HepG2 (cell line): ENCODE results near the gene SIGLEC9. TPM values are rescaled to one million over a fixed set of nuclear protein-coding genes. Genes with fewer than 3 reads are reported as not detected.

Experiments used
- ATAC-seq: fragments of 200-7000 bp; cut with Tn5 transposase; 3 replicates; pipeline ENCODE4 v1.9.1; 2020; ENCODE audit warnings: mild to moderate bottlenecking, moderate library complexity
- BruUV-seq: library from RNA; stranded (reverse); fragments of 400-500 nt; replicated peaks from 2 replicates; lab custom pipeline; 2021; lab: Mats Ljungman, UMichigan
- CTCF ChIA-PET: fragments of 300-600 bp; formaldehyde crosslinking; extraction: SDS; loops from one replicate; lab custom pipeline; 2021; ENCODE audit warnings: low total read pairs, inconsistent platforms, low intra/inter-chr PET ratio; lab: Yijun Ruan, JAX
- POLR2A ChIA-PET: fragments of 350-600 bp; sonication (Branson Sonifier 250); formaldehyde crosslinking; loops from one replicate; lab custom pipeline; 2020; ENCODE audit warnings: antibody characterized with exemption, inconsistent platforms; lab: Yijun Ruan, JAX
- DNase-seq: peaks from one replicate; pipeline ENCODE4 v3.0.0-alpha.2; 2015; ENCODE audit warnings: low spot score
- FAIRE-seq: peaks from 3 replicates; lab custom pipeline; 2011; peaks lifted over from hg19 to GRCh38; lab: Jason Lieb, UNC
- H2AFZ ChIP-seq: one replicate; pipeline ENCODE4 v1.6.1; 2011; ENCODE audit warnings: low read length, inconsistent platforms
- H3K27ac ChIP-seq: fragments of 300-600 bp; 3 replicates; pipeline ENCODE4 v1.8.0; 2011; ENCODE audit warnings: mixed run types, mild to moderate bottlenecking, mixed read lengths, low read length, inconsistent platforms; ENCODE audit not compliant: insufficient read depth; ENCODE audit errors: extremely low read length
- H3K27me3 ChIP-seq, 2 experiments: fragments of 200-600 bp in 1 of 2; 2 replicates in 1 of 2; 3 replicates in 1 of 2; pipeline versions ENCODE4 v1.6.0 to v1.8.0; 2011; ENCODE audit warnings: low read length in 2 of 2, mild to moderate bottlenecking in 2 of 2, moderate library complexity in 2 of 2, inconsistent platforms in 1 of 2; ENCODE audit not compliant: insufficient read depth in 2 of 2, control insufficient read depth in 1 of 2
- H3K36me3 ChIP-seq, 2 experiments: fragments of 200-600 bp in 1 of 2; replicated peaks in 1 of 2; 2 replicates in 1 of 2; 3 replicates in 1 of 2; pipeline versions ENCODE4 v1.5.1 to v1.8.0; 2011; ENCODE audit warnings: low read length in 2 of 2, inconsistent platforms in 1 of 2; ENCODE audit not compliant: insufficient read depth in 2 of 2, control insufficient read depth in 1 of 2
- H3K4me1 ChIP-seq: 2 replicates; pipeline ENCODE4 v1.5.1; 2012; ENCODE audit warnings: low read length, inconsistent platforms; ENCODE audit not compliant: insufficient read depth
- H3K4me2 ChIP-seq: 2 replicates; pipeline ENCODE4 v1.6.0; 2011; ENCODE audit warnings: low read depth, low read length, inconsistent platforms
- H3K4me3 ChIP-seq, 3 experiments: fragments of 200-600 bp in 1 of 3; sonication (generic), shearing (Covaris generic) in 1 of 3; replicated peaks in 1 of 3; 2 replicates each; pipeline ENCODE4 v1.5.1; 2011 to 2016; ENCODE audit warnings: low read length in 3 of 3, inconsistent platforms in 2 of 3, low read depth in 2 of 3, mild to moderate bottlenecking in 2 of 3, control low read depth in 1 of 3, mixed read lengths in 1 of 3; ENCODE audit not compliant: insufficient read depth in 1 of 3
- H3K79me2 ChIP-seq: one replicate; pipeline ENCODE4 v1.6.1; 2011; ENCODE audit warnings: low read length, inconsistent platforms; ENCODE audit not compliant: insufficient read depth
- H3K9ac ChIP-seq: 2 replicates; pipeline ENCODE4 v1.6.0; 2011; ENCODE audit warnings: mild to moderate bottlenecking, low read depth, low read length, inconsistent platforms; ENCODE audit not compliant: insufficient read depth
- H3K9me3 ChIP-seq: 2 replicates; pipeline ENCODE4 v1.5.1; 2012; ENCODE audit warnings: mild to moderate bottlenecking, low read length
- H4K20me1 ChIP-seq: 2 replicates; pipeline ENCODE4 v1.6.0; 2011; ENCODE audit warnings: inconsistent platforms, mild to moderate bottlenecking, low read length, moderate library complexity; ENCODE audit not compliant: insufficient read depth
- AGO1 ChIP-seq: fragments of 200-400 bp; formaldehyde crosslinking; IDR thresholded peaks from 2 replicates; pipeline ENCODE4 v1.6.1; 2017; ENCODE audit warnings: mild to moderate bottlenecking, low read depth, low read length, moderate library complexity; ENCODE audit not compliant: poor library complexity, severe bottlenecking
- BCL3 ChIP-seq: sonication (generic); formaldehyde crosslinking; IDR thresholded peaks from 2 replicates; pipeline ENCODE4 v1.5.1; 2020; ENCODE audit warnings: mild to moderate bottlenecking, missing genetic modification reagents, moderate library complexity
- GZF1 ChIP-seq: sonication (generic); formaldehyde crosslinking; IDR thresholded peaks from 2 replicates; pipeline ENCODE4 v1.5.1; 2020; ENCODE audit warnings: mild to moderate bottlenecking, missing genetic modification reagents
- HNF4G ChIP-seq, 2 experiments: sonication (generic) in 1 of 2; formaldehyde crosslinking in 1 of 2; IDR thresholded peaks; 2 replicates each; pipeline versions ENCODE4 v1.4.0 to v1.6.1; 2011 to 2020; ENCODE audit warnings: borderline replicate concordance in 2 of 2, low read depth in 2 of 2, mild to moderate bottlenecking in 2 of 2, low read length in 1 of 2, missing genetic modification reagents in 1 of 2, moderate library complexity in 1 of 2
- HNRNPUL1 ChIP-seq: fragments of 200-400 bp; formaldehyde crosslinking; IDR thresholded peaks from 2 replicates; pipeline ENCODE4 v1.6.1; 2017; ENCODE audit warnings: low read depth, mild to moderate bottlenecking, low read length, moderate library complexity
- KLF12 ChIP-seq: sonication (generic); formaldehyde crosslinking; IDR thresholded peaks from 2 replicates; pipeline ENCODE4 v1.4.0; 2020; ENCODE audit warnings: missing genetic modification reagents, borderline replicate concordance
- MAX ChIP-seq: IDR thresholded peaks from 2 replicates; pipeline ENCODE4 v1.6.1; 2012; ENCODE audit warnings: inconsistent platforms
- NCOA1 ChIP-seq: sonication (generic); formaldehyde crosslinking; IDR thresholded peaks from 2 replicates; pipeline ENCODE4 v1.9.0; 2021; ENCODE audit warnings: missing genetic modification reagents
- REL ChIP-seq: sonication (generic); formaldehyde crosslinking; conservative IDR thresholded peaks from 2 replicates; pipeline ENCODE4 v1.8.0; 2022; ENCODE audit warnings: mild to moderate bottlenecking, missing genetic modification reagents, moderate library complexity
- RELA ChIP-seq: sonication (generic); formaldehyde crosslinking; IDR thresholded peaks from 2 replicates; pipeline ENCODE4 v1.4.0; 2020; ENCODE audit warnings: missing genetic modification reagents
- SP1 ChIP-seq, 2 experiments: fragments of 450-650 bp in 1 of 2; sonication (generic) in 1 of 2; formaldehyde crosslinking in 1 of 2; IDR thresholded peaks; 2 replicates each; pipeline versions ENCODE4 v1.4.0 to v1.6.1; 2016 to 2020; ENCODE audit warnings: missing genetic modification reagents in 1 of 2
- SRSF9 ChIP-seq: fragments of 200-400 bp; formaldehyde crosslinking; IDR thresholded peaks from 2 replicates; pipeline ENCODE4 v1.6.1; 2018; ENCODE audit warnings: borderline replicate concordance, mild to moderate bottlenecking, low read depth, low read length; ENCODE audit not compliant: insufficient read depth, poor library complexity, severe bottlenecking
- TOE1 ChIP-seq: sonication (generic); formaldehyde crosslinking; IDR thresholded peaks from 2 replicates; pipeline ENCODE4 v1.4.0; 2020; ENCODE audit warnings: mild to moderate bottlenecking, missing genetic modification reagents
- ZFAT ChIP-seq: sonication (generic); formaldehyde crosslinking; conservative IDR thresholded peaks from 2 replicates; pipeline ENCODE4 v1.8.1; 2023; ENCODE audit warnings: missing genetic modification reagents, inconsistent platforms
- ZFX ChIP-seq: sonication (generic); formaldehyde crosslinking; IDR thresholded peaks from 2 replicates; pipeline ENCODE4 v1.4.0; 2020; ENCODE audit warnings: mild to moderate bottlenecking, low read depth, missing genetic modification reagents, moderate library complexity
- ZNF281 ChIP-seq: sonication (generic); formaldehyde crosslinking; IDR thresholded peaks from 2 replicates; pipeline ENCODE4 v1.4.0; 2020; ENCODE audit warnings: missing genetic modification reagents, borderline replicate concordance
- ZNF777 ChIP-seq: sonication (generic); formaldehyde crosslinking; IDR thresholded peaks from 2 replicates; pipeline ENCODE4 v1.4.0; 2020; ENCODE audit warnings: missing genetic modification reagents
- ZNF780A ChIP-seq: sonication (generic); formaldehyde crosslinking; IDR thresholded peaks from 2 replicates; pipeline ENCODE4 v1.8.0; 2022; ENCODE audit warnings: mild to moderate bottlenecking, missing genetic modification reagents, moderate library complexity
- ZUFSP ChIP-seq: sonication (generic); formaldehyde crosslinking; IDR thresholded peaks from 2 replicates; pipeline ENCODE4 v1.9.0; 2021; ENCODE audit warnings: missing genetic modification reagents, mild to moderate bottlenecking, borderline replicate concordance
- WGBS: methylation state at CpG from one replicate; pipeline ENCODE4 v1.1.6; 2017; ENCODE audit warnings: low lambda C conversion rate; 5-methylcytosine and 5-hydroxymethylcytosine counted together
- in situ Hi-C: cut with HindIII; loops from 2 replicates; pipeline ENCODE4 v1.10.0; 2017; ENCODE audit warnings: low pct_unique_long_range_greater_than_20kb; ENCODE audit not compliant: extremely low pct_ligation_motif_present
- intact Hi-C: fragments of 100-400 bp; cut with micrococcal nuclease; formaldehyde crosslinking; loops from one replicate; pipeline ENCODE4 v1.10.0; 2022; ENCODE audit not compliant: unreplicated experiment
- polyA plus RNA-seq, 8 experiments: library from polyadenylated mRNA; depleted of rRNA in 3 of 8; stranded (reverse) in 7 of 8; unstranded in 1 of 8; fragments of >200 nt; fragmentation: Illumina TruSeq in 4 of 8; extraction: Trizol in 4 of 8; gene quantifications; 2 replicates each; pipeline versions ENCODE4 v1.2.1 to v1.2.3, GENCODE V29; 2011 to 2016; ENCODE audit warnings: low read depth in 4 of 8, missing spikeins in 1 of 8, mixed read lengths in 1 of 8; ENCODE audit not compliant: insufficient read depth in 1 of 8
- total RNA-seq, 5 experiments: library from RNA; depleted of rRNA; stranded (reverse); fragments of >200 nt; fragmentation: Illumina TruSeq; extraction: Trizol; gene quantifications; 2 replicates each; pipeline ENCODE4 v1.2.3, GENCODE V29; 2016; ENCODE audit warnings: low read depth in 1 of 5

SIGLEC9 gene
- total and polyA plus RNA-seq, 2 of the 13 experiments (the other 11 are each of a cell fraction or from before 2014, with no cell fraction given): not detected

GRCh38 chr19:51120160-51120559, 4.5 kb upstream of the SIGLEC9 start:
- no TSS peak for BruUV-seq
- FAIRE-seq: no peak
- Histone ChIP-seq H3K9me3 (no peaks in the 10 kb centered on the region), H3K4me2 (no peak overlapping the region), H3K27me3 (peaks cover 2 to 57% of the 10 kb centered on the region in 2 experiments), H4K20me1 (no peaks in the 10 kb centered on the region), H3K27ac (no peak overlapping the region), H2AFZ (no peak overlapping the region), H3K79me2 (no peaks in the 10 kb centered on the region), H3K36me3 (no peaks in the 10 kb centered on the region), H3K4me3 (no peak overlapping the region), H3K9ac (no peak overlapping the region), H3K4me1 (no peaks in the 10 kb centered on the region)
- in situ Hi-C loops (no loop called here), intact Hi-C loops (no loop called here)
- DNase-seq: no peak
- ATAC-seq: no peak
- ChIA-PET POLR2A (no interaction called here), CTCF (no interaction called here)
- TF ChIP-seq ZFX (CRISPR knock-in tag) (no peak), ZFAT (no peak), SRSF9 (no peak), KLF12 (CRISPR knock-in tag) (no peak), AGO1 (no peak), ZNF780A (CRISPR knock-in tag) (no peak), HNF4G (IDR thresholded peaks at IDR 0.05; ENCODE audit: borderline replicate concordance, low read depth, low read length) (no peak), HNF4G (CRISPR knock-in tag; IDR thresholded peaks at IDR 0.05; ENCODE audit: borderline replicate concordance, low read depth) (no peak), SP1 (IDR thresholded peaks at IDR 0.05) (no peak), SP1 (CRISPR knock-in tag; IDR thresholded peaks at IDR 0.05) (no peak), TOE1 (CRISPR knock-in tag) (no peak), ZNF281 (CRISPR knock-in tag) (no peak), ZUFSP (CRISPR knock-in tag) (no peak), HNRNPUL1 (no peak), GZF1 (CRISPR knock-in tag) (no peak), BCL3 (CRISPR knock-in tag) (no peak), MAX (no peak), REL (CRISPR knock-in tag) (no peak), RELA (CRISPR knock-in tag) (no peak), NCOA1 (no peak), ZNF777 (no peak)
- TF ChIP-seq, all 625 proteins: peak for 0
- 53% methylated on average over 6 of the region's 6 CpGs for WGBS
